ENCODE data around the gene MTMR10. TPM values are rescaled to one million over a fixed set of nuclear protein-coding genes. Genes with fewer than 3 reads are reported as not detected.

MTMR10 gene
- total RNA-seq, 4 donors from 2014 or later = 36.6 to 63.4 (median 40.4) TPM

DNA sequence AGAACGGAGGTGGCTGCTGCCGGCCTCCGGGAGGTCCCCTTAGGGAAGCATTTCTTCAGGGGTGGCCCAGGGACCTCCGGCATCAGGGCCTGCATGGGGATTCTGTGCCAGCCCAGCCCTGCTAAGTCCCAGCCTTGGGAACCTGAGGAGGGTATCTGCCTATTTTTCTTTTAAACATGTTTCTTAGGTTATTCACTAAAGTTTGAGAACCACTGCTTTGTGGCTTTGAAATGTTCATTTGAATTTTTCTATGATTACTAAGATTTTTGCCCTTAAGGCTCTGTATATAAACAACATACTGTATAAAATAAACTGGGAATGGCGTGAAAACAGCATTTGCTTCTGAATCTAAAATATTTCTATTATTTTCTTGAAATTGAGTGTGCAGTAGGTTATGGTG is 63.4 kb downstream of the MTMR10 start:
- DNase-seq (no peak), ATAC-seq (no peak)
- TF ChIP-seq, protein P1, sequence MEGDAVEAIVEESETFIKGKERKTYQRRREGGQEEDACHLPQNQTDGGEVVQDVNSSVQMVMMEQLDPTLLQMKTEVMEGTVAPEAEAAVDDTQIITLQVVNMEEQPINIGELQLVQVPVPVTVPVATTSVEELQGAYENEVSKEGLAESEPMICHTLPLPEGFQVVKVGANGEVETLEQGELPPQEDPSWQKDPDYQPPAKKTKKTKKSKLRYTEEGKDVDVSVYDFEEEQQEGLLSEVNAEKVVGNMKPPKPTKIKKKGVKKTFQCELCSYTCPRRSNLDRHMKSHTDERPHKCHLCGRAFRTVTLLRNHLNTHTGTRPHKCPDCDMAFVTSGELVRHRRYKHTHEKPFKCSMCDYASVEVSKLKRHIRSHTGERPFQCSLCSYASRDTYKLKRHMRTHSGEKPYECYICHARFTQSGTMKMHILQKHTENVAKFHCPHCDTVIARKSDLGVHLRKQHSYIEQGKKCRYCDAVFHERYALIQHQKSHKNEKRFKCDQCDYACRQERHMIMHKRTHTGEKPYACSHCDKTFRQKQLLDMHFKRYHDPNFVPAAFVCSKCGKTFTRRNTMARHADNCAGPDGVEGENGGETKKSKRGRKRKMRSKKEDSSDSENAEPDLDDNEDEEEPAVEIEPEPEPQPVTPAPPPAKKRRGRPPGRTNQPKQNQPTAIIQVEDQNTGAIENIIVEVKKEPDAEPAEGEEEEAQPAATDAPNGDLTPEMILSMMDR (IDR thresholded peaks at IDR 0.05 in 4 of 5, conservative IDR thresholded peaks at IDR 0.05 in 1 of 5) = no peak
- TF ChIP-seq POLR2A (IDR thresholded peaks at IDR 0.05) = no peak
- no peaks in the 10 kb centered on the region for H3K27me3 ChIP-seq
- H3K9me3 ChIP-seq = no peaks in the 10 kb centered on the region
- peaks cover 9 to 12% of the 10 kb centered on the region in 2 donors for H3K4me1 ChIP-seq
- intact Hi-C loops (cut with DNase I; ENCODE audit: low total_unique reads) = no loop called here
- H3K36me3 ChIP-seq = peaks cover 0 to 74% of the 10 kb centered on the region in 2 donors
- H3K4me3 ChIP-seq = no peak overlapping the region
- H3K27ac ChIP-seq = no peak overlapping the region
- in situ Hi-C loops (cut with MboI; ENCODE audit: low sequenced_read_pairs in 4 of 4) = no loop called here

DNA sequence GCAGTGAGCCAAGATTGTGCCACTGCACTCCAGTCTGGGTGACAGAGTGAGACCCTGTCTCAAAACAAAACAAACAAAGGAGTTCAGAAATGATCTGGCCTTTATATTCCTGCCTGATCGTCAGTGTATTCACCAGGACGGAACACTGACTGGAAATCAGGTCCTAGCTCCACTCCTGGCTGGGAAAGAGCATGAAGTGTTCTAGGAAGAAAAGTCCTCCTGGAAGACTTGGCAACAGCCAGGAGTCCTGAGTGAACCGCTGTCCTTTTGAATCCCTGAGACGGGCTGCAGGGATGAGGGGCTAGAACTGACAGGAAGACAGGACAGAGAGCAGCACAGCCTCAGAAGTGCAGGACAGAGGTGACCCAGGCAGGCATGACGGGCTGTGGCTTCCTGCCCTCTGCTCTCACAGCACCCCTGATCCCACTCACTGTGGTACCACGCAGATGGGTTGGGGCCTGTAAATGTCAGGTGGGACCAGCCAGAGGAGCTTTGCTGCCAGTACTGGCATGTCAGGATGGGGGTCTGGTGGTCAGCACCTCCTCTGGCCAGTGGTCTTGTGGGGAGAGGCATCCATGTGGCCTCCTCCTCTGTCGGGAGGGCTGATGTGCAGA is 64.2 kb downstream of the MTMR10 start:
- H3K27ac ChIP-seq = no peak overlapping the region
- no peaks in the 10 kb centered on the region for H3K27me3 ChIP-seq
- H3K36me3 ChIP-seq = peaks cover 0 to 74% of the 10 kb centered on the region in 2 donors
- intact Hi-C loops (cut with DNase I; ENCODE audit: low total_unique reads) = no loop called here
- ATAC-seq = no peak
- TF ChIP-seq, protein P1 (IDR thresholded peaks at IDR 0.05 in 4 of 5, conservative IDR thresholded peaks at IDR 0.05 in 1 of 5) = no peak
- TF ChIP-seq POLR2A (IDR thresholded peaks at IDR 0.05) = no peak
- H3K4me3 ChIP-seq = no peak overlapping the region
- H3K4me1 ChIP-seq = peaks cover 17 to 20% of the 10 kb centered on the region in 2 donors
- no peaks in the 10 kb centered on the region for H3K9me3 ChIP-seq
- no peak for DNase-seq
- in situ Hi-C loops (cut with MboI; ENCODE audit: low sequenced_read_pairs in 4 of 4) = no loop called here

DNA sequence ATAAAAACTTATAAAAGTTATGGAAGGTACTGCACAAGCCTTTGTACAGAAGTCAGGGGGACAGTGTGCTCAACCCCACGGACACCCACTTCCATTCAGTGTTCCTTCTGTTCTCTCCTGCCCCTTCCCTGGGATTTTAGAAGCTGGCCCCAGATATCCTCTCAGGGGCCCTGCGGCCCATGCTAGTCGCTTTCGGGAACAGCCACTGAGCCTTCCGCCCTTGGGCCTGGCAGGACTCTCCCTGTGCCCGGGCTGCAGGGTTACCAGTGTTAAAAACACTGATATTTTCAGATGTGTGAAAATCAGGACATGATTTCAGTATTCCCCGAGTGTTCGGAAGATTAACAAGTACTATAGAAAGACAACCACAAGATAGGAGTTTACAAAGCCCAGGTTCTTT is 65.3 kb downstream of the MTMR10 start:
- Histone ChIP-seq H3K4me1 (peaks cover 27 to 31% of the 10 kb centered on the region in 2 donors), H3K9me3 (no peaks in the 10 kb centered on the region), H3K27me3 (no peaks in the 10 kb centered on the region), H3K27ac (no peak overlapping the region), H3K36me3 (peaks cover 0 to 70% of the 10 kb centered on the region in 2 donors), H3K4me3 (no peak overlapping the region)
- in situ Hi-C loops (cut with MboI; ENCODE audit: low sequenced_read_pairs in 4 of 4) (no loop called here), intact Hi-C loops (cut with DNase I; ENCODE audit: low total_unique reads) (no loop called here)
- ATAC-seq = no peak
- DNase-seq = no peak
- no peak for TF ChIP-seq POLR2A (IDR thresholded peaks at IDR 0.05)
- TF ChIP-seq, protein P1 (IDR thresholded peaks at IDR 0.05 in 4 of 5, conservative IDR thresholded peaks at IDR 0.05 in 1 of 5) = no peak

DNA sequence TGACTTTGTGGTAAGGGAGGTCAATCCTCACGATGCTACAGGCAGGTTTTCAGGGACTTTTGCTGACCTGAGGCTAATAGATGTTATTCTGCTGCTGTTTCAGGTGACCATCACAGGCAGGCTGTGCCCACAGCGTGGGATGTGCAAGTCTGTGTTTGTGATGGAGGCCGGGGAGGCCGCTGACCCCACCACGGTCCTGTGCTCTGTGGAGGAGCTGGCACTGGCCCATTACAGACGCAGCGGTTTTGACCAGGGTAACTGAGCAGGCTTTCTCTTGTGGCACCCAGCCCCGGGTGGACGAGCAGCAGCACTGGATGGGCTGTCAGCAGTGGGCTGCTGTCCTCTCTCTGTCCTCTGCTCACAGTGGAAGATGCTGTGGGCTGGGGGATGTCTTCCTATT is 65.7 kb downstream of the MTMR10 start:
- in situ Hi-C loops (cut with MboI; ENCODE audit: low sequenced_read_pairs in 4 of 4) (no loop called here), intact Hi-C loops (cut with DNase I; ENCODE audit: low total_unique reads) (no loop called here)
- H3K27me3 ChIP-seq = no peaks in the 10 kb centered on the region
- TF ChIP-seq, protein P1 (IDR thresholded peaks at IDR 0.05 in 4 of 5, conservative IDR thresholded peaks at IDR 0.05 in 1 of 5) = no peak
- TF ChIP-seq POLR2A (IDR thresholded peaks at IDR 0.05) = no peak
- peaks cover 0 to 70% of the 10 kb centered on the region in 2 donors for H3K36me3 ChIP-seq
- ATAC-seq = no peak
- H3K4me3 ChIP-seq = no peak overlapping the region
- no peak for DNase-seq
- H3K27ac ChIP-seq = no peak overlapping the region
- no peaks in the 10 kb centered on the region for H3K9me3 ChIP-seq
- H3K4me1 ChIP-seq = peaks cover 27 to 36% of the 10 kb centered on the region in 2 donors

Data from gastrocnemius medialis (tissue), 4 donors.